ENCODE measurements around the gene MED12L. TPM values are rescaled to one million over a fixed set of nuclear protein-coding genes. Genes with fewer than 3 reads are reported as not detected.
"Not testable (repeated sequence)": the region's sequence is repeated elsewhere in the genome, so short reads cannot be mapped to it uniquely, and the experiment has no call there.

Gene MED12L
- total RNA-seq, 6 experiments from 2014 or later = 0.05 to 0.64 (median 0.13) TPM; not detected in 1

DNA sequence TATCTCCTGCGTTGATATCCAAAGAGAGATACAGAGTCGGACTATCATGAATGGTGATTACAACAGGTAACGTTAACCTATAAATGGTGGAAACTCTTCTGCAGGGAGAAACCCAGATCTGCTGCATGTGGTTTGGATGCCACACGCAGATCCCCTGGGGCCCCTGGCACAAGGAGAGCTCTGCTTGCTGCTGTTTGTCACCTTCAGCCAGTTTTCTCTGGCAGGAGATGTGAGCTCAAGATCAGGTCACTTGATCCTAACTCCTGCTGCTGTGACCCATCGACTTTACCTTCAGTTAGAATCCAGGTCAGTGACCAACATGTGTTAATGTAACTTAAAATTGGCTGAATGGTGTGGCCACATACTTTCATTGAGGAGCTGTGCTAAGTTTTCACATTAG is 141.4 kb downstream of the MED12L start:
- no peak overlapping the region for H3K27ac Mint-ChIP-seq

DNA sequence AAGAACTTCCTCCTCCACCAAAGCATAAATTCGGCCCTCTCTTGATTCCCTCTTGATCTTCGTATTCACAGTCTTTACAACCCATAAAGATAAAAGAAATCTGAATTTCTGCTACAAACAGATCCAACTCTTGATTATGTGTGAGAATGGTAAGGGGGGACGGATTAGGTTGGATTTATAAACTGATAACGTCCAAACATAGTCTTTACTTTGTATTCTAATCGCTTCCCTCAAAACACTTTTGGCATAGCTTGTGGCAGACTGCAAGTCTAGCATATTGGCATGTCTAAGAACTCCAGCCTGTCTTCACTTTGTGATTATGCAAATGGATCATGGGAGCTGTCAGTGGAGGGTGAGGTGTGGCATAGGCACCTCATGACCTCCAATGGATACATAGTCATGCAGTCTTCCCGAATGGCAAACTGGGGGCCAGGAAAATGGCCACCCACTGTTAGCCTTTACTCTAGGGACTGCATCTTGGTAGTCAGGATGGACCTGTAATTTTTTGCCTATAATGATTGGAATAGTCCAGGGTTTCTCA is 141.9 kb downstream of the MED12L start:
- H3K27ac Mint-ChIP-seq = peak overlapping the region; percentile 85
- peaks cover 3% of the 10 kb centered on the region for H3K9me3 Mint-ChIP-seq
- H3K4me1 Mint-ChIP-seq (ENCODE audit: low read depth) = peaks cover 42% of the 10 kb centered on the region
- peak overlapping the region; percentile 63 for H3K4me3 Mint-ChIP-seq
- H3K36me3 Mint-ChIP-seq (ENCODE audit: low read depth) = peaks cover 3% of the 10 kb centered on the region; the same call in 1 of the 2 replicates
- DNase-seq = no peak
- TF ChIP-seq, protein P1, sequence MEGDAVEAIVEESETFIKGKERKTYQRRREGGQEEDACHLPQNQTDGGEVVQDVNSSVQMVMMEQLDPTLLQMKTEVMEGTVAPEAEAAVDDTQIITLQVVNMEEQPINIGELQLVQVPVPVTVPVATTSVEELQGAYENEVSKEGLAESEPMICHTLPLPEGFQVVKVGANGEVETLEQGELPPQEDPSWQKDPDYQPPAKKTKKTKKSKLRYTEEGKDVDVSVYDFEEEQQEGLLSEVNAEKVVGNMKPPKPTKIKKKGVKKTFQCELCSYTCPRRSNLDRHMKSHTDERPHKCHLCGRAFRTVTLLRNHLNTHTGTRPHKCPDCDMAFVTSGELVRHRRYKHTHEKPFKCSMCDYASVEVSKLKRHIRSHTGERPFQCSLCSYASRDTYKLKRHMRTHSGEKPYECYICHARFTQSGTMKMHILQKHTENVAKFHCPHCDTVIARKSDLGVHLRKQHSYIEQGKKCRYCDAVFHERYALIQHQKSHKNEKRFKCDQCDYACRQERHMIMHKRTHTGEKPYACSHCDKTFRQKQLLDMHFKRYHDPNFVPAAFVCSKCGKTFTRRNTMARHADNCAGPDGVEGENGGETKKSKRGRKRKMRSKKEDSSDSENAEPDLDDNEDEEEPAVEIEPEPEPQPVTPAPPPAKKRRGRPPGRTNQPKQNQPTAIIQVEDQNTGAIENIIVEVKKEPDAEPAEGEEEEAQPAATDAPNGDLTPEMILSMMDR (IDR thresholded peaks at IDR 0.05) = no peak
- H3K27me3 Mint-ChIP-seq (ENCODE audit: insufficient read depth) = no peaks in the 10 kb centered on the region

More for the DNA sequence above, 141.4 kb downstream of the MED12L start:
- DNase-seq = no peak
- Mint-ChIP-seq H3K9me3 (peaks cover 8% of the 10 kb centered on the region), H3K4me3 (no peak overlapping the region), H3K4me1 (ENCODE audit: low read depth) (peaks cover 42% of the 10 kb centered on the region), H3K36me3 (ENCODE audit: low read depth) (peaks cover 8% of the 10 kb centered on the region), H3K27me3 (ENCODE audit: insufficient read depth) (no peaks in the 10 kb centered on the region)
- TF ChIP-seq, protein P1 (IDR thresholded peaks at IDR 0.05) = no peak

DNA sequence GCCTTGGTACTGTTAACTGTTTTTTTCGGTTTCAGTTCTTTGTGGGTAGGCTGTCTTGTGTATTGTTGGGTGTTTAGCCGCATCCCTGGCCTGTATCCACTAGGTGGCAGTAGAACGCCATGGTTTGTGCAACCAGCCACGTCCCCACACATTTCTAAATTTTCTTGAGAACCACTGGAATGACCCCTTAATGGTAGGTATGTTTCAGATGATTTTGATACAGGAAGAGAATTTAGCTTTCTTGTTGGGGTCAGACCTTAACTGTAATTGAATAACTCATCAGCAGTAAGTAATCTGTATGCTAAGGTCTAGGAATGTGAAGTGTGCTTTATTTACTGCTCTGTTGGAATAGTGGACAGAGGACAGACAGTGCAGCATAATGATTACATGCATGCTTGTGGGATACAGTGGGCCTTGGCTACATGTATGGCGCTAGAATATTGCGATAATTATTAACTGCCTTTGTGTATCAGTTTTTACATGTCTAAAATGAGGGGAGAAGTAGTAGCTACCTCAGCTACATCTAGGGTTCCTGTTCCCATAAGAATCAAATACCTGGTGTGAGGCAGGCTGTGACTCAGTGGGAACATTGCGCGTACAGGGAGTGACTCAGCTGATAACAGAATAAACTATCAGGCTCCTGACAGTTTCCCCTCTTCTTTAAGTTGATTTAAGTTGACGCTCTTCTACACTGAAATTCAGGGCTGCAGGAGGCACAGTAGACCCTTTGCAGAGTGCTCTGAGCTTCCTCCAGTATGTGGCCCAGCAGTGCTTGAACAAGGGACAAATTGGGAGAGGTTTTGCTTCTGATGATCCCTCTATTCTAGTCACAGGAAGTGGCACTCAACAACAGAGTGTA is 142.6 kb downstream of the MED12L start:
- DNase-seq = peak; percentile 66
- H3K4me1 Mint-ChIP-seq (ENCODE audit: low read depth) = peaks cover 42% of the 10 kb centered on the region
- H3K36me3 Mint-ChIP-seq (ENCODE audit: low read depth) = no peaks in the 10 kb centered on the region
- H3K27ac Mint-ChIP-seq = peak overlapping the region; percentile 85
- no peaks in the 10 kb centered on the region for H3K27me3 Mint-ChIP-seq (ENCODE audit: insufficient read depth)
- TF ChIP-seq, protein P1 (IDR thresholded peaks at IDR 0.05) = peak; percentile 97
- H3K4me3 Mint-ChIP-seq = peak overlapping the region; percentile 63
- H3K9me3 Mint-ChIP-seq = no peaks in the 10 kb centered on the region

DNA sequence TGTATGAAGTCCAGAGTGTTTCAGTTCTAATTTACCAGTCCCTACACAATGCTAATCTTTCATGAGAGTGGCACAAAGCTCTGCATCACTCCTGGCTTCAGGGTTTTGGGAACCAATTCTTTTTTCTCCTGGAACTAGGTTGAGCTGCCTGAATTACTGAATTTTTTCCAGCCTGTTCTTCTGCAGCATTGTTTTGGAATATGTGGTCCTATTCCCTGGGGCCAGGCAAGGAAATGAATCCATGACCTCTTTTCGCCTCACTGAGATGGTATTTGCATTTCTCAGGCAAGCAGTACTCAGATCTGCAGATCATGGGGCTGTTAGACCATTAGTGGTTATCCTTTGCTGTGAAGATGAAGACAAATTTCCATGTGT is 143.2 kb downstream of the MED12L start:
- H3K4me1 Mint-ChIP-seq (ENCODE audit: low read depth) = peaks cover 42% of the 10 kb centered on the region
- H3K27ac Mint-ChIP-seq = peak overlapping the region; percentile 85
- no peaks in the 10 kb centered on the region for H3K9me3 Mint-ChIP-seq
- TF ChIP-seq, protein P1 (IDR thresholded peaks at IDR 0.05) = no peak
- no peaks in the 10 kb centered on the region for H3K36me3 Mint-ChIP-seq (ENCODE audit: low read depth)
- peak overlapping the region; percentile 63 for H3K4me3 Mint-ChIP-seq
- no peaks in the 10 kb centered on the region for H3K27me3 Mint-ChIP-seq (ENCODE audit: insufficient read depth)
- peak; percentile 33 for DNase-seq

DNA sequence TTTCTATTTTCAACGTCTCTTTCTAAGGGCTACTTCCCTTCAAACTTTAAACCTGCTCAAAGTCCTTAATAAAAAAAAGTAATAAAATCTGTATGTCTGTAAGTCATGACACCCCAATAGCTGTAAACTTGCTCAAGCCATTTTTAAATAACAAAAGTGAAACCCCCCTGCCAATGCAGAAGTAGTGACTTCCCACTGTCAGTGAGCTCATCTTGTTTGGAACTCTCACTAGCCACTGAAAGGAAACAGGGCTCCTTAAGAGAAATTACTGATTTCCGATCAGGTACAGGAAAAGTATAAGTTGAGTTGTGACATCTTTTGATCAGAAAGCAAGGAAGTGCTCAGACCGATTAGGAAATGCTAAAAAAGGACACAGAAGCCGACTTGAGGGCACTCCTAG is 145.2 kb downstream of the MED12L start:
- TF ChIP-seq, protein P1 (IDR thresholded peaks at IDR 0.05) = no peak
- no peak for DNase-seq
- no peak overlapping the region for H3K27ac Mint-ChIP-seq
- no peaks in the 10 kb centered on the region for H3K36me3 Mint-ChIP-seq (ENCODE audit: low read depth)
- H3K4me3 Mint-ChIP-seq = no peak overlapping the region
- H3K9me3 Mint-ChIP-seq = no peaks in the 10 kb centered on the region
- no peaks in the 10 kb centered on the region for H3K27me3 Mint-ChIP-seq (ENCODE audit: insufficient read depth)
- H3K4me1 Mint-ChIP-seq (ENCODE audit: low read depth) = peaks cover 34% of the 10 kb centered on the region

DNA sequence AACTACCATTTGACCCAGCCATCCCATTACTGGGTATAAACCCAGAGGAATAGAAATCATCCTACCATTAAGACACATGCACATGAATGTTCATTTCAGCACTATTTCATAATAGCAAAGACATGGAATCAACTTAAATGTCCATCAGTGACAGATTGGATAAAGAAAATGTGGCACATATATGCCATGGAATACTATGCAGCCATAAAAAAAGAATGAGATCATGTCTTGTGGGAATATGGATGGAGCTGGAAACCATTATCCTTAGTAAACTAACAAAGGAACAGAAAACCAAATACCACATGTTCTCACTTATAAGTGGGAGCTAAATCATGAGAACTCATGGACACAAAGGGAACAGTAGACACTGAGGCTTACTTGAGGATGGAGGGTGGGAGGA is 146.9 kb downstream of the MED12L start:
- not testable (repeated sequence) for H3K4me3 Mint-ChIP-seq; H3K9me3 Mint-ChIP-seq; DNase-seq; H3K27me3 Mint-ChIP-seq (ENCODE audit: insufficient read depth); H3K36me3 Mint-ChIP-seq (ENCODE audit: low read depth); H3K27ac Mint-ChIP-seq
- H3K4me1 Mint-ChIP-seq (ENCODE audit: low read depth) = peaks cover 17% of the 10 kb centered on the region
